BE2C (cell line): ENCODE data around the gene SARDH.
A peak's percentile ranks its signal among the peaks of the same experiment; 100 is the strongest.
"Not testable (repeated sequence)": the region's sequence is repeated elsewhere in the genome, so short reads cannot be mapped to it uniquely, and the experiment has no call there.

Source experiments
- DNase-seq: peaks from one replicate; pipeline ENCODE4 v3.0.0-alpha.2; 2020
- H3K27me3 ChIP-seq: fragments of 250-450 bp; sonication (Bioruptor Pico); 2 replicates; pipeline ENCODE4 v1.5.1; 2020; ENCODE audit warnings: mild to moderate bottlenecking
- H3K36me3 ChIP-seq: fragments of 250-450 bp; sonication (Bioruptor Pico); 2 replicates; pipeline ENCODE4 v1.5.1; 2020; ENCODE audit warnings: mild to moderate bottlenecking
- H3K4me1 ChIP-seq: fragments of 250-450 bp; sonication (Bioruptor Pico); 2 replicates; pipeline ENCODE4 v1.5.1; 2020
- H3K4me3 ChIP-seq: 2 replicates; pipeline ENCODE4 v1.5.1; 2011; ENCODE audit warnings: low read depth, low read length
- H3K9me3 ChIP-seq: fragments of 250-450 bp; sonication (Bioruptor Pico); 2 replicates; pipeline ENCODE4 v1.5.1; 2020
- CTCF ChIP-seq: IDR thresholded peaks from 2 replicates; pipeline ENCODE4 v1.5.1; 2012; ENCODE audit warnings: mild to moderate bottlenecking, low read depth, low read length

SARDH gene

GRCh38 chr9:133768371-133768858 is 30.3 kb upstream of the SARDH start:
- TF ChIP-seq CTCF, result no peak
- peak; percentile 8 for DNase-seq
- H3K27me3 ChIP-seq, result no peaks in the 10 kb centered on the region

DNA sequence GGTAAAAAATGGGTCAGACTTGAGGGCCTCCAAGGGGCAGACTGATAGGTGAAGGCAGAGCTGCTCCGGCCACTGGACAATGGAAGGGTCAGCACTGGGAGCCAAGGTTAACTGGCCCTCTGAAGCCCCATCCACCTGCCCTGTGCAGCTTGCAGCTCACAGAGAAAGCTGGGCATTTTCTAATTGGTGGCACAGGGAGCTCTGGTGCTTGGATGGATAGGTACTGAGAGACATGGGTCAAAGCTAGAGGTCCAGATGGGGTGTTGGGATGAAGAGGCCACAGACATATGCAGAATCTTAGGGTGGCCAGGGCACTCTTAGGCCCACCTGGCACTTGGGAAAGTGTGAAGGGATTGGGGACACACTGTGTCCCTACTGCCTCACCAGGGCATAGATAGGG is 29.5 kb upstream of the SARDH start:
- Histone ChIP-seq H3K36me3 (peaks cover 71% of the 10 kb centered on the region), H3K27me3 (no peaks in the 10 kb centered on the region), H3K4me1 (no peaks in the 10 kb centered on the region), H3K9me3 (no peaks in the 10 kb centered on the region), H3K4me3 (no peak overlapping the region)
- peak; percentile 0 for DNase-seq
- no peak for TF ChIP-seq CTCF

More at GRCh38 chr9:133768371-133768858, 30.3 kb upstream of the SARDH start:
- no peaks in the 10 kb centered on the region; the same call in 1 of the 2 replicates for H3K9me3 ChIP-seq
- no peaks in the 10 kb centered on the region for H3K4me1 ChIP-seq
- peaks cover 66% of the 10 kb centered on the region for H3K36me3 ChIP-seq
- no peak overlapping the region for H3K4me3 ChIP-seq

- no peak for DNase-seq
- Histone ChIP-seq H3K4me1 (no peaks in the 10 kb centered on the region), H3K9me3 (no peaks in the 10 kb centered on the region), H3K36me3 (peaks cover 71% of the 10 kb centered on the region), H3K27me3 (no peaks in the 10 kb centered on the region), H3K4me3 (no peak overlapping the region)
- no peak for TF ChIP-seq CTCF
Measured at GRCh38 chr9:133767008-133767407, 28.9 kb upstream of the SARDH start.

DNA sequence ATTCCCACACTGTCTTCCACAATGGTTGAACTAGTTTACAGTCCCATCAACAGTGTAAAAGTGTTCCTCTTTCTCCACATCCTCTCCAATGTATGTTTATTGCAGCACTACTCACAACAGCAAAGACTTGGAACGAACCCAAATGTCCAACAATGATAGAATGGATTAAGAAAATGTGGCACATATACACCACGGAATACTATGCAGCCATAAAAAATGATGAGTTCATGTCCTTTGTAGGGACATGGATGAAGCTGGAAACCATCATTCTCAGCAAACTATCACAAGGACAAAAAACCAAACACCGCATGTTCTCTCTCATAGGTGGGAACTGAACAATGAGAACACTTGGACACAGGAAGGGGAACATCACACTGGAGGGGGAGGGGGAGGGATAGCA is 28.1 kb upstream of the SARDH start:
- peaks cover 69% of the 10 kb centered on the region for H3K36me3 ChIP-seq
- H3K4me1 ChIP-seq, H3K27me3 ChIP-seq, DNase-seq, H3K4me3 ChIP-seq, H3K9me3 ChIP-seq: not testable (repeated sequence)

GRCh38 chr9:133763272-133764183 is 25.4 kb upstream of the SARDH start:
- H3K27me3 ChIP-seq, result no peaks in the 10 kb centered on the region
- peaks cover 53% of the 10 kb centered on the region for H3K36me3 ChIP-seq

More at GRCh38 chr9:133763272-133764183, 25.4 kb upstream of the SARDH start:
- DNase-seq, result peak; percentile 2
- Histone ChIP-seq H3K9me3 (no peaks in the 10 kb centered on the region), H3K4me3 (no peak overlapping the region), H3K4me1 (no peaks in the 10 kb centered on the region)
- no peak for TF ChIP-seq CTCF
